Measurements from ENCODE around the gene WDR7. TPM values are rescaled to one million over a fixed set of nuclear protein-coding genes. Genes with fewer than 3 reads are reported as not detected.
"Not testable (repeated sequence)": the region's sequence is repeated elsewhere in the genome, so short reads cannot be mapped to it uniquely, and the experiment has no call there.

WDR7 gene
- total and polyA plus RNA-seq, 9 donors = 7.3 to 18.1 (median 9.6) TPM

- no CpG with 5 or more reads among the region's 4 CpGs for WGBS (ENCODE audit: insufficient coverage)
- H3K4me3 ChIP-seq (ENCODE audit: low read length) = no peak overlapping the region
- peaks cover 7% of the 10 kb centered on the region for H3K4me1 ChIP-seq (ENCODE audit: control insufficient read depth, insufficient read depth, low read length)
- DNase-seq = no peak
- H3K27me3 ChIP-seq (ENCODE audit: control insufficient read depth, insufficient read depth, low read length) = no peaks in the 10 kb centered on the region
- no peak overlapping the region for H3K27ac ChIP-seq (ENCODE audit: low read length)
- no peaks in the 10 kb centered on the region for H3K9me3 ChIP-seq (replicated peaks; ENCODE audit: control insufficient read depth, low read depth, low read length)
- no peaks in the 10 kb centered on the region for H3K36me3 ChIP-seq (ENCODE audit: control insufficient read depth, insufficient read depth, low read length)
Observed at GRCh38 chr18:56652802-56653201, 1.6 kb downstream of the WDR7 start.

GRCh38 chr18:56654280-56654679 is 3.1 kb downstream of the WDR7 start:
- not testable (repeated sequence) for H3K36me3 ChIP-seq (ENCODE audit: control insufficient read depth, insufficient read depth, low read length); H3K27me3 ChIP-seq (ENCODE audit: control insufficient read depth, insufficient read depth, low read length); H3K4me1 ChIP-seq (ENCODE audit: control insufficient read depth, insufficient read depth, low read length); H3K9me3 ChIP-seq (replicated peaks; ENCODE audit: control insufficient read depth, low read depth, low read length); H3K27ac ChIP-seq (ENCODE audit: low read length); H3K4me3 ChIP-seq (ENCODE audit: low read length); DNase-seq
- WGBS (ENCODE audit: insufficient coverage) = 91% methylated on average over 4 of the region's 7 CpGs

GRCh38 chr18:56658261-56658660 is 7.1 kb downstream of the WDR7 start:
- Histone ChIP-seq H3K9me3 (replicated peaks; ENCODE audit: control insufficient read depth, low read depth, low read length) (no peaks in the 10 kb centered on the region), H3K4me1 (ENCODE audit: control insufficient read depth, insufficient read depth, low read length) (no peaks in the 10 kb centered on the region), H3K27me3 (ENCODE audit: control insufficient read depth, insufficient read depth, low read length) (no peaks in the 10 kb centered on the region), H3K36me3 (ENCODE audit: control insufficient read depth, insufficient read depth, low read length) (no peaks in the 10 kb centered on the region), H3K4me3 (ENCODE audit: low read length) (no peak overlapping the region), H3K27ac (ENCODE audit: low read length) (no peak overlapping the region)
- 89% methylated on average over 1 of the region's 2 CpGs for WGBS (ENCODE audit: insufficient coverage)
- DNase-seq = no peak

GRCh38 chr18:56659111-56659510 is 8.0 kb downstream of the WDR7 start:
- Histone ChIP-seq H3K27ac (ENCODE audit: low read length) (no peak overlapping the region), H3K36me3 (ENCODE audit: control insufficient read depth, insufficient read depth, low read length) (no peaks in the 10 kb centered on the region), H3K27me3 (ENCODE audit: control insufficient read depth, insufficient read depth, low read length) (no peaks in the 10 kb centered on the region), H3K9me3 (replicated peaks; ENCODE audit: control insufficient read depth, low read depth, low read length) (no peaks in the 10 kb centered on the region), H3K4me3 (ENCODE audit: low read length) (no peak overlapping the region), H3K4me1 (ENCODE audit: control insufficient read depth, insufficient read depth, low read length) (no peaks in the 10 kb centered on the region)
- WGBS (ENCODE audit: insufficient coverage) = no CpG with 5 or more reads among the region's 4 CpGs
- no peak for DNase-seq

GRCh38 chr18:56660655-56661054 is 9.5 kb downstream of the WDR7 start:
- Histone ChIP-seq H3K9me3 (replicated peaks; ENCODE audit: control insufficient read depth, low read depth, low read length) (no peaks in the 10 kb centered on the region), H3K36me3 (ENCODE audit: control insufficient read depth, insufficient read depth, low read length) (no peaks in the 10 kb centered on the region), H3K27ac (ENCODE audit: low read length) (no peak overlapping the region), H3K4me1 (ENCODE audit: control insufficient read depth, insufficient read depth, low read length) (no peaks in the 10 kb centered on the region), H3K4me3 (ENCODE audit: low read length) (no peak overlapping the region), H3K27me3 (ENCODE audit: control insufficient read depth, insufficient read depth, low read length) (no peaks in the 10 kb centered on the region)
- 100% methylated on average over 1 of the region's 1 CpG for WGBS (ENCODE audit: insufficient coverage)
- DNase-seq = no peak

- Histone ChIP-seq H3K4me1 (ENCODE audit: control insufficient read depth, insufficient read depth, low read length) (no peaks in the 10 kb centered on the region), H3K27ac (ENCODE audit: low read length) (no peak overlapping the region), H3K36me3 (ENCODE audit: control insufficient read depth, insufficient read depth, low read length) (no peaks in the 10 kb centered on the region), H3K27me3 (ENCODE audit: control insufficient read depth, insufficient read depth, low read length) (no peaks in the 10 kb centered on the region), H3K9me3 (replicated peaks; ENCODE audit: control insufficient read depth, low read depth, low read length) (no peaks in the 10 kb centered on the region), H3K4me3 (ENCODE audit: low read length) (no peak overlapping the region)
- DNase-seq = peak; percentile 18
- no CpG with 5 or more reads among the region's 2 CpGs for whole genome bisulfite sequencing (ENCODE audit: insufficient coverage)
Observed at GRCh38 chr18:56661360-56662062, 10.4 kb downstream of the WDR7 start.

- no peaks in the 10 kb centered on the region for H3K27me3 ChIP-seq (ENCODE audit: control insufficient read depth, insufficient read depth, low read length)
Observed at GRCh38 chr18:56662063-56662408, 10.9 kb downstream of the WDR7 start.

GRCh38 chr18:56662502-56662901 is 11.3 kb downstream of the WDR7 start:
- 84% methylated on average over 5 of the region's 5 CpGs for WGBS (ENCODE audit: insufficient coverage)
- Histone ChIP-seq H3K27me3 (ENCODE audit: control insufficient read depth, insufficient read depth, low read length) (no peaks in the 10 kb centered on the region), H3K4me1 (ENCODE audit: control insufficient read depth, insufficient read depth, low read length) (no peaks in the 10 kb centered on the region), H3K27ac (ENCODE audit: low read length) (no peak overlapping the region), H3K36me3 (ENCODE audit: control insufficient read depth, insufficient read depth, low read length) (no peaks in the 10 kb centered on the region), H3K9me3 (replicated peaks; ENCODE audit: control insufficient read depth, low read depth, low read length) (no peaks in the 10 kb centered on the region), H3K4me3 (ENCODE audit: low read length) (no peak overlapping the region)
- DNase-seq = no peak

More at GRCh38 chr18:56662063-56662408, 10.9 kb downstream of the WDR7 start:
- 0% methylated on average over 1 of the region's 4 CpGs for WGBS (ENCODE audit: insufficient coverage)
- Histone ChIP-seq H3K9me3 (replicated peaks; ENCODE audit: control insufficient read depth, low read depth, low read length) (no peaks in the 10 kb centered on the region), H3K27ac (ENCODE audit: low read length) (no peak overlapping the region), H3K4me3 (ENCODE audit: low read length) (no peak overlapping the region), H3K36me3 (ENCODE audit: control insufficient read depth, insufficient read depth, low read length) (no peaks in the 10 kb centered on the region), H3K4me1 (ENCODE audit: control insufficient read depth, insufficient read depth, low read length) (no peaks in the 10 kb centered on the region)
- DNase-seq = no peak

- no peaks in the 10 kb centered on the region for H3K36me3 ChIP-seq (ENCODE audit: control insufficient read depth, insufficient read depth, low read length)
- no peaks in the 10 kb centered on the region for H3K4me1 ChIP-seq (ENCODE audit: control insufficient read depth, insufficient read depth, low read length)
- no CpG with 5 or more reads among the region's 2 CpGs for WGBS (ENCODE audit: insufficient coverage)
- no peaks in the 10 kb centered on the region for H3K27me3 ChIP-seq (ENCODE audit: control insufficient read depth, insufficient read depth, low read length)
- no peak for DNase-seq
- no peaks in the 10 kb centered on the region for H3K9me3 ChIP-seq (replicated peaks; ENCODE audit: control insufficient read depth, low read depth, low read length)
- no peak overlapping the region for H3K4me3 ChIP-seq (ENCODE audit: low read length)
- no peak overlapping the region for H3K27ac ChIP-seq (ENCODE audit: low read length)
Observed at GRCh38 chr18:56662902-56663301, 11.7 kb downstream of the WDR7 start.

- Histone ChIP-seq H3K27ac (ENCODE audit: low read length) (no peak overlapping the region), H3K4me3 (ENCODE audit: low read length) (no peak overlapping the region), H3K36me3 (ENCODE audit: control insufficient read depth, insufficient read depth, low read length) (no peaks in the 10 kb centered on the region), H3K9me3 (replicated peaks; ENCODE audit: control insufficient read depth, low read depth, low read length) (no peaks in the 10 kb centered on the region), H3K27me3 (ENCODE audit: control insufficient read depth, insufficient read depth, low read length) (no peaks in the 10 kb centered on the region), H3K4me1 (ENCODE audit: control insufficient read depth, insufficient read depth, low read length) (no peaks in the 10 kb centered on the region)
- WGBS (ENCODE audit: insufficient coverage) = 83% methylated on average over 1 of the region's 8 CpGs
- DNase-seq = no peak
Observed at GRCh38 chr18:56672391-56672790, 21.2 kb downstream of the WDR7 start.

GRCh38 chr18:56672981-56673380 is 21.8 kb downstream of the WDR7 start:
- H3K27me3 ChIP-seq (ENCODE audit: control insufficient read depth, insufficient read depth, low read length) = no peaks in the 10 kb centered on the region
- H3K27ac ChIP-seq (ENCODE audit: low read length) = no peak overlapping the region
- WGBS (ENCODE audit: insufficient coverage) = no CpG with 5 or more reads among the region's 3 CpGs
- H3K36me3 ChIP-seq (ENCODE audit: control insufficient read depth, insufficient read depth, low read length) = no peaks in the 10 kb centered on the region
- no peaks in the 10 kb centered on the region for H3K9me3 ChIP-seq (replicated peaks; ENCODE audit: control insufficient read depth, low read depth, low read length)
- H3K4me1 ChIP-seq (ENCODE audit: control insufficient read depth, insufficient read depth, low read length) = no peaks in the 10 kb centered on the region
- no peak overlapping the region for H3K4me3 ChIP-seq (ENCODE audit: low read length)
- DNase-seq = no peak

All from muscle of leg (tissue), 11 donors.